Islet precursor cell (in vitro differentiated cells): ENCODE results near the gene ZFR2.
"Not testable (repeated sequence)": the region's sequence is repeated elsewhere in the genome, so short reads cannot be mapped to it uniquely, and the experiment has no call there.

ENCODE experiments used
- DNase-seq: peaks from one replicate; pipeline ENCODE4 v3.0.0-alpha.2; 2018

ZFR2 gene

GRCh38 chr19:3770136-3770999 lies 98.5 kb downstream of the ZFR2 start:
- DNase-seq = peak; percentile 55

- peak; percentile 55 for DNase-seq
Observed at GRCh38 chr19:3769494-3769893, 99.3 kb downstream of the ZFR2 start.

GRCh38 chr19:3768748-3769099 lies 100.1 kb downstream of the ZFR2 start:
- DNase-seq = no peak

- no peak for DNase-seq
Observed at GRCh38 chr19:3768015-3768747, 100.7 kb downstream of the ZFR2 start.

GRCh38 chr19:3767050-3767449 lies 101.8 kb downstream of the ZFR2 start:
- DNase-seq = peak; percentile 43

GRCh38 chr19:3766520-3766919 lies 102.3 kb downstream of the ZFR2 start:
- DNase-seq = no peak

GRCh38 chr19:3765757-3766156 lies 103.1 kb downstream of the ZFR2 start:
- not testable (repeated sequence) for DNase-seq

GRCh38 chr19:3765121-3765520 lies 103.7 kb downstream of the ZFR2 start:
- DNase-seq = no peak

- DNase-seq = peak; percentile 99
Observed at GRCh38 chr19:3762501-3763459, 106.1 kb downstream of the ZFR2 start, which contains the start of gene MRPL54. MRPL54 (plus strand) TSS chr19:3762682; CDS start chr19:3762701, 19 bp downstream.

GRCh38 chr19:3762130-3762473 lies 106.7 kb downstream of the ZFR2 start:
- no peak for DNase-seq

GRCh38 chr19:3761382-3762129 lies 107.3 kb downstream of the ZFR2 start, which contains the start of gene APBA3:
APBA3 (minus strand) TSS chr19:3761692; CDS start chr19:3760264, 1,428 bp downstream.
- DNase-seq = peak; percentile 96

GRCh38 chr19:3760871-3761361 lies 107.9 kb downstream of the ZFR2 start:
- DNase-seq = no peak

- peak; percentile 38 for DNase-seq
Observed at GRCh38 chr19:3759482-3760254, 109.2 kb downstream of the ZFR2 start.

- DNase-seq = not testable (repeated sequence)
Observed at GRCh38 chr19:3758297-3758696, 110.5 kb downstream of the ZFR2 start.

GRCh38 chr19:3757705-3758104 lies 111.1 kb downstream of the ZFR2 start:
- not testable (repeated sequence) for DNase-seq
